HG02885 (cell line): ENCODE data around the gene CACNA1I.

ENCODE experiments used
- ATAC-seq: cut with Tn5 transposase; IDR thresholded peaks from one replicate; pipeline ENCODE4 v1.9.1; 2021; ENCODE audit warnings: mild to moderate bottlenecking; ENCODE audit not compliant: unreplicated experiment, poor library complexity

The CACNA1I gene

DNA sequence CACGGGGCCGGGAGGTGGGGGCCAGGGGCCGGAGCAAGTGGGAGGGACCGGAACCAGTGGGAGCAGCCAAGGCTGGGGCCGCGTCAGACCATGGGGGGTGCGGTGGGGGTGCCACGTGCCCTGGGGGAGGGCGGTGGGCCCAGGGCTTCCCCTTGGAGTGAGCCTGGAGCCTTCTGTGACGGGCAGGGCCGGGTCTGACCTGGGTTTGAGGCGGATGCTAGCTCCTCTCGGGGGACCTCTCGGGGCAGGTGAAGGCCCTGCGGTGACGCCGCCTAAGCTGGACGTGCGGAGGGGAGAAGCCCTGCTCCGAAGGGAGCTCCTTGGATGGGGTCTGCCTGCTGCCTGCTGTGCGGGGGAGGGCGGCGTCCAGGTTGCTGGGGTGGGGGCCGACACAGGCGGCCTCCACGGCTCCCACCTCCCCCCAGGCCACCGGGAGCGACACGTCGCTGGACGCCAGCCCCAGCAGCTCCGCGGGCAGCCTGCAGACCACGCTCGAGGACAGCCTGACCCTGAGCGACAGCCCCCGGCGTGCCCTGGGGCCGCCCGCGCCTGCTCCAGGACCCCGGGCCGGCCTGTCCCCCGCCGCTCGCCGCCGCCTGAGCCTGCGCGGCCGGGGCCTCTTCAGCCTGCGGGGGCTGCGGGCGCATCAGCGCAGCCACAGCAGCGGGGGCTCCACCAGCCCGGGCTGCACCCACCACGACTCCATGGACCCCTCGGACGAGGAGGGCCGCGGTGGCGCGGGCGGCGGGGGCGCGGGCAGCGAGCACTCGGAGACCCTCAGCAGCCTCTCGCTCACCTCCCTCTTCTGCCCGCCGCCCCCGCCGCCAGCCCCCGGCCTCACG, 115.0 kb downstream of the CACNA1I start:
- ATAC-seq: no peak

DNA sequence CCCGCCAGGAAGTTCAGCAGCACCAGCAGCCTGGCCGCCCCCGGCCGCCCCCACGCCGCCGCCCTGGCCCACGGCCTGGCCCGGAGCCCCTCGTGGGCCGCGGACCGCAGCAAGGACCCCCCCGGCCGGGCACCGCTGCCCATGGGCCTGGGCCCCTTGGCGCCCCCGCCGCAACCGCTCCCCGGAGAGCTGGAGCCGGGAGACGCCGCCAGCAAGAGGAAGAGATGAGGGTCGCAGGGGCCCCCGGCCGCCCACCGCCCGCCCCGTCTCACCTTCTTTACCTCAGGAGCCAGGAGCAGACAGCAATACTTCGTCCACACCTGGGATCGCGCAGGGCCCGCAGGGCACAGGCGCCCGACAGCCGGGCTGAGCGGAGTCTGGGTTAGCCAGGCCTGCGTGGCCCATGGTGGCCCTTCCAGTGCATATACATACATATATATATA, 115.6 kb downstream of the CACNA1I start:
- no peak for ATAC-seq

DNA sequence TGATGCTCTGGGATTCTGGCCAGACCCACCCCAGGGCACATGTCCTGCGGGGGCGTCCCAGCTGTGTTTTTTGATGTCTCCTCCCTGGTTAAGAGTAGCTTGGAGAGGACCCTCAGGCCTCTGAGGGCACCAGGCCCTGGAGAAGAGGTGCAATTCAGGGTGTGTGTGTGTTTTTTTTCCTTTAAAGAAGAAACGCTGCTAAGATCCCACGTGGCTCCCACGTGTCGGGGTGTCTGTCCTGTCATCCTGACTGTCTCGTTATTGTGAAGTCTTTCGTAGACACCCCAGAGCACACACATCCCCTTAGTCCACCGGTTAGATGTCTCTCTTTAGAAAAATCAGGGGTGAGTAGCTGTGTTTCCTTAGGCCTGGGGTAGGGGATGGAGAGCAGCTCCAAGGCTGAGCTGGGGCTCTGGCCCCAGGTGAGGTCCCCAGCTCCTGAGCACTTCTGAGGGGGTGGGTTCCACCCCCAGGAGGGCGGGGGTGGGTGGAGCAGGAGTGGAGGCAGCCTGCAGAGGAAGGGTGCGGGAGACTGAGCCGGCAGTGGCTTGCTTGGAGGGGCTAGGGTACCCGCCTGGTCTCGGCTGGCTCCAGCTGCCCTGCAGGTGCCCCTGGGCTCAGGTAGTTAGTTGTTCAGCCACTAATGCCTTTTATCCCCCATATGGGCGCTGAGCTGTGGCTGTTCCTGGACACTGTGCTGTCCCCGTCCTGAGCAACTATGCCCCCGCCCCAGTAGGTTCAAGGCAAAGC, 116.4 kb downstream of the CACNA1I start:
- no peak for ATAC-seq

DNA sequence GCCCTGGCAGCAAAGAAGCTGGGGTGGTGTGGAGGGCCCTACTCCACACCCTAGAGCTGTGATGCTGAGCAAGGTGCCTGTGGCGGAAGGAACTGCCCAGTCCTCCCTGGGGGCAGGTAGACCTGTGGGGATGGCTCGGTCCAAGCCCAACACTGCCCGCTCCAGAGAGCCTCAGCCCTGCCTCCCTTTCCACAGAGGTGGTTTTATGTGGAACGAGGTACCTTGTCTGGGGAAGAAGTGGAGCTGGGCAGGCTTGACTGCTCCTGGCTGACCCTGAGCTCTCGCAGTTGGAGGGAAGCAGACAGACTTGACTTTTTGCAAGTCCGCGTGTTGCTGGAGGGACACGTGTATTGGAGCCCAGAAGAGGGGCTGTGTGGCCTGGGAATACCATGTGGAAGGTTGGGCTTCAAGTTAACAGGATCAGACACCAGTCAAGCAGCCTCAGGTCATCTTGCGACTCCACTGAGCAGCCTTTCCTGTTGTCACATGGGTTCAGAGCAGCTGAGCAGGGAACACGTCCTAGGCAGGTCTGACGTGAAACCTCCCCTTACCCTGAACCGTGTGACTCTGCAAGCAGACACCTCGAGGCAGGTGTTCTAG, 117.7 kb downstream of the CACNA1I start:
- no peak for ATAC-seq

DNA sequence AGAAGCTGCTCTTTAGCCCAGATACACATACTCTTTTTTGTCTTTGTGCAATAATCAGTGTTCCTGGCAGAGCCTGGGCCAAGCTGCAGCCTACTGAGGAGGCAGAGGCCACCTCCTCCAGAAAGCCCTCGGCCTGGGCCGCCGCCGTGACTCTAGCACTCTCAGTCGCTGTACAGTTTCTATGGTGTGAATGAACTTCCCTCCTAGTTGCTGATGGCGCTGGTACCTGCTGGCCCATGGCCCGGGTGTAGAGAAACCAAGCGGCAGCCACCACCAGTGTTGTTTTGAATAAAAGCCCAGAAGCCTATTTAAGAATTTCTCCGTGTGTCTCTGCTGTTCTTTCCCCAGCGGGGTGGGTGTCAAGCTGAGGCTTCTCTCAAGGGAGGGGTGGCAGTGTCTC, 118.9 kb downstream of the CACNA1I start:
- no peak for ATAC-seq

DNA sequence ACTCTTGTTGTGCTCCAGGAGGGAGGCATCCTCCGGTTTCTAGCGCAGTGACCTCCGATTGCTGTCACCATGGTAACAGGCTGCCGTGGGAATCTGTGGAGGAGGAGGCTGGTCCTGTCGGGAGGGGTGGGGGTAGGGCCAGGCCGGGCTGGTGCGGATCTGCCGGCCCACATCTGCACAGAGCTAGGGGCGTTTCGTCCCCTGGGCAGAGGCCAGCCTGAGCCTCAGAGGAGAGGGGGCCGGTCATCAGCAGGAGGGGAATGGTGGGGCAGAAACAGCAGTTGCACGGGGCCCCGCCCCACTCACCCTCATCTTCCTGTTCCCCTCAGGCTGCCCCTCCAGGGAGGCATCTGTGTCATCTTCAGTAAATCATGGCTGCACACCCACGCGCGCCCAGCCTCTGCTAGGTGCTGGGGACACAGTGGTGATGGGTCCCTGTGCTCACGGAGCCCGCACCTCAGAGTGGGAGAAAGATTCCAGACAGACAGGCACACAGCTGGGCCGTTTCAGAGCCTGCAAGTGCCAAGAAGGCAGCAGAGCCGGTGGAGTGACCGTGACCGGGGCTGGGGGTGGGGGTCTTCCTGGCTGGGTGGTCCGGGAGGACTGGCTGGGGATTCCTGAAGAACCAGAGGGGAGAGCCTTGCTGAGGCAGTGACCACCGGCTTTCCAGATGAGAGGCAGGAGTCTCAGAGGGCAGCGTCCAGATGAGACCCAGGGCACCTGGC, 120.5 kb downstream of the CACNA1I start:
- ATAC-seq: no peak

DNA sequence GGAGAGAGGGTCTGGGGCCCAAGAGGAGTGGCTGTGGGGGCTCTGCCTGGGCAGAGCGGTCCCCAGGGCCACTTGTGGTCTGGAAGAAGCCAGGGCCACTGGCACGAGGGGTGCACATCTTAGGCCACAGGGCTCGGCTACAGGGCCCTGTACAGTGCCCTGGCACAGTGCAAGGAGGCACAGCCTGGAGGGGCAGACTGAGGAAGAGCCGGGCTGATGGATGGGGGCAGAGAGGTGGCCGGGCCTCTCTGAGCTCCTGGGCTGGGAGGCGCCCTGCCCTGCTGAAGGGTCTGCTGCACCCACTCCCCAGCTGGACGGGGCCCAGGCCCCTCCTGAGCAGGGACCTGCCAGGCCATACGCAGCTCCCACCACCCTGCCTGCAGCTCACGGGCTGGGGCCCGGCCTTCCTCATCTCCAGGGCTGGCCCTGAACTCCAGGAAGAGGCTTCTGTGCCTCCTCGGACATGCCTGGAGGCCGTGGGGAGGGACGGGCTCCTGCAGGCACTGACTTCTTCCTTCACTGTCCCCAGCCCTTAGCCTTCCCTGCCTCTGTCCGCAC, 123.5 kb downstream of the CACNA1I start:
- no peak for ATAC-seq

DNA sequence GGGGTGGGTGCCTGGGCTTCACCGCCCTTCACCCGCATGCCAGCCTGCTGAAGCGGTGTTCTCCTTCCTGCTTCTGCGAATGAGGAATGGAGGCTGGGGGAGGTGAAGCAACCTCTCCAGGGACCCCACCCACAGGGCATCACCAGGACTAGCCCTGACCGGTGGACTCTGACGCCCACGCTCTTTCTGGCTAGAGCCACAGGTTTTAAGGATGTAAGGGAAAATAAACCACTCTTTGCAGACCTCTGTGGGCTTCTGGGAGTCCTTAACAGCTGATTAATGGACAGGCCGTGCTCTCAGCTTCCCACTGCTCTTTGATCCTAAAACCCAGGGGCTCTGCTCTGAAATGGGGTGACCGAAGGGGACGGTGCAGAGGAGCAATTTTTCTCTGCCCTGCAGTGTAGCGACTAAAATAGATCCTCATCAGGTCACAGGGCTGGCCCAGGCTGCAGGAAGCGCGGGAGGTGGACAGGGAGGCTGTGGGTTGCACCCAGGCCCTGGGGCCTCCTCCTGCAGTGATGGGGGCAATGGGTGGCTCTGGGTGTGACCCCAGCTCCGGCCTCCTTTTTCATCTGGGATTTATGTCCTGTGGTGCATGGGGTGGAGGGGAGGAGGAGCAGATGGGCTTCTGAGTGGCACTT, 127.4 kb downstream of the CACNA1I start:
- ATAC-seq: no peak

DNA sequence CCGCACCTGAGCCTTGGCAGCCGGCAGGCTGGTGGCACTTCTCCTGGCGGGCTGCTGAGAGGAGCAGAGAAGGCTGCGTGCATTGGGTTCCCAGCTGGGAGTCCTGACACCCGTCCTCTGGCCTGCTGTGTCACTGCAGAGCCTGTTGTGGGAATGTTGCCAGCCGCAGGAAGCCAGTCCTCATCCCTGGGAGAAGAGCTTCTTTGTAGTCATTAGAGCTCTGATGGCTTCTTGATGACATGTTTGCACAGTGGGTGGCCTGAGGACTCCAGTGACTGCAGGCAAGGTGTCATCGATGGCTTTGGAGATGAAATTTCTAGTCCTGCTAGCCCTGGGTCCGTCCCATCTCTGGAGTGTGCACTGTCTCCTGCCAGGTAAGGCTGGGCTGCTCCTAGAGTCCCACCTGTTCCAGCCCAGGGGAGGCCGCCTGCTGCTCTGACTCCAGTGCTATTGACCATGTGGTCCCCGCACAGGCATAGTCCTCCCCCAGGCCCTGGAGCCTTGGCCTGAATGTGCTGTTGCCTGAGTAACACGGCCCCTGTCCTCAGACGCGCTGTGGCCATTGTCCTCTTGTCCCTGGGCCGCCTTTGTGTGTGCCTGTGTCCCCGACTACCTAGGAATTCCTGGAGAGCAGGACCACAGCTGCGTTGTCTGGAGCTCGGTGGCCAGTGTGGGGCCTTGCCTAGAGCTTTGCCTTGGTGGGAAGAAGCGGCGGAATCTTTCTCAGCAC, 129.2 kb downstream of the CACNA1I start:
- no peak for ATAC-seq

DNA sequence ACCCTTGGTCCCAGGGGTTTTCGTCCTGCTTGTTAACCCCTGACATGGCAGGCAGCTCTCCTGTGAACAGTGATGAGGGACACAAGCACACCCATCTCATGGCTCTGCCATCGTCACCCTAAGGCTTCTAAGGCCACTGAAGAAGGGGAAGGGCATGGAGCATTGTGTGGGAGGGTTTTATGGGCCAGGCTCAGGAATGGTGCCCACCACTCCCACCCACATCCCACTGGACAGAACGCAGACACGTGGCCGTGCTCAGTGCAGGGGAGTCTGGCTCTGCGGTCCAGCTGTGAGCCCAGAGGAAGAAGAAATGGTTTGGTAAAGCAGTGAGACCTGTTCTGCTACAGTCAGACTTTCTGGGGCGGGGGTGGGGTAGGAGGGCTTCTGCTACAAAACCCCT, 130.0 kb downstream of the CACNA1I start:
- no peak for ATAC-seq

DNA sequence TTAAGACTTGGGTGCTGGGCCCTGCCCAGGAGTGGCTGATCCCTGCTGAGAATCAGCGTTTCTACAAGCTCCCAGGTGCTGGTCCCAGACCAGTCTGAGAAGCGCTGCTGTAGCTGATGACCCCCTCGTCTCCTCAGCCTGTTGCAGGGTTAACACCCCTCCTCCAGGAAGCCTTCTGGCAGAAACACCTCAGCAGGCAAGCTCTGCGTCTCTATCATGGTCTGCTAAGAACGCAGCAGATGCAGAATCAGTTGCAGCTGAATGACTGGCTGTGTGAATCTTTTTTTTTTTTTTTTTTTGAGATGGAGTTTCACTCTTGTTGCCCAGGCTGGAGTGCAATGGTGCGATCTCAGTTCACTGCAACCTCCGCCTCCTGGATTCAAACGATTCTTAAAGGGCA, 132.5 kb downstream of the CACNA1I start:
- no peak for ATAC-seq

DNA sequence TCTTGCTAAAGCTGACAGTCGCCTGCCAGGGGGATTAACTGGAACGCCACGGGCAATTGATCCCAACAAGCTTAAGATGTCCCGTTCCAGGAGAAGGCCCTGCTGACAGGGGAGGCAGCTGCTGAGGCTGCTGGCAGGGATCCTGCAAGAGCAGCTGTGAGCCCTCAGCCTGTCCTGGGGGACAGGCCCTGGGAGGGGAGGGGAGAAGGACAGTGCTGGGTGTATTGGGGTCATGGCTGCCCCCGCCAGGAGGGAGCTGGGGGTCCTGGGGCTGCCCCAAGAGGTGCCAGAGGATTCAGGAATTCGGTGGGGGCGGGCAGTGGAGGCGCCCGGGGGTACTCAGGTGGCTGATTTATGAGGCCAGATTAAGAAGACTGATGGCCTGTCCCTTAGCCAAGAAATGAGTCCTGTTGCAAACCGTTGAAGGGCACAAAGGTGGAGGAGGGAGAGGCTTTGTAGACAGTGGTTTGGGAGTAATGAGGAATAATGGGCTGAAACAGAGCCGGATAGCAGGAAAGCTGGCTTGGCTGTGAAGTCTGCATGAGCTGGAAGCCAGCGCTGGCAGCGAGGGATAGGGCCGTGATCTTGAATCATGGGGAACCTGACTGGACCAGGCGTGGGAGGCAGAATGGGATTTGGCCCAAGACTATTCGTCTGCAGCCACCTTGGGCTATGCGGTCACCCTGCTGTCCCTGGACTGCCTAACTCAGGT, 133.5 kb downstream of the CACNA1I start:
- ATAC-seq: no peak

DNA sequence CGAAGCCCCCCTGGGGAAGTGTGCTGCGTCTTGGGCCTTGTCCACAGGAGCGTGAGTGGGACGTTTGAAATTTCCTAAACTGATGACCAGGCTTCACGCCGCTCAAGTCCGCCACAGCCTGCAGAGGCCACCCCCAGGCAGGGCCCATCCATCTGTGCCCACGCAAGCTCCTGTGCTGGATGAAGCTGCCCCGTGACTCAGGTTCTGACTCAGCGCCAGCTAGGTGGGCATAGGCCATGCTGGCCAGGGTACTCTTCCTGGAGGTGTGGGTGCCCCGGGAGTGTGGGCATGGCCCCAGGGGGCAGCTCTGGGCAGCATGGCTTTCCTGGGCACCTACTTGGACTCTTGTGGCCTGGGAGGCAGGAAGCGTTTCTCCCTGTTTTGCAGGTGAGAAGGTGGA, 134.8 kb downstream of the CACNA1I start:
- no peak for ATAC-seq

DNA sequence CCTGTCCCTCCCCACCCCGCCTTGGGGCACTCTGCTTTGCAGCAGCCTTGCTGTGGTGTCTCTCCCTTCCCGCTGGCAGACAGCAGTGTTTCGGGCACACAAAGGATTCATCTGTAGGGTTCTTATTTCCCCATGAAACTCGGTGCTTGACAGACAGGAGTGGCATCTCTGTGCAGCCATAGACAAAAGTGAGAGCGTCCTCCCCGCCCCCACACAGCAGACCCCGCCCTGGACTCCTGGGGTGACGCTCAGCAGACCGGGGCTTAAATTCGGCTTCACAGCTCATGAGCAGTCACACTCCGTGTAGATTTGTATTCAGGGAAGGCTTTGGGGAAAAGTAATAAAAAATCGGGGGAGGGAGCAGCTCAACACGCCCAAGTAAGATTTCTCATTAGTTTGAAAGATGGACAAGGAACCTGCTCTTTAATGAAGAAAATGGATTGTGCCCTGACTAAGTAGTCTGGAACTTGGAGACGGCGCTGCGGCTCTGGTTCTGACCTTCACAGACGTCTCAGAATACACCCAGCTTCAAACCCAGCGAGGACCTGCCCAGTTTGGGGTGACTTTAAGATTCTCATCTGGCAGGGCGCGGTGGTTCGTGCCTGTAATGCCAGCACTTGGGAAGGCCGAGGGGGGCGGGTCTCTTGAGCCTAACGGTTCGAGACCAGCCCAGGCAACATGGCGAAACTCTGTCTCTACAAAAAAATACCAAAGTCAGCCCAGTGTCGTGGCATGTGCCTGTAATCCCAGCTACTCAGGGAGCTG, 136.0 kb downstream of the CACNA1I start:
- no peak for ATAC-seq

DNA sequence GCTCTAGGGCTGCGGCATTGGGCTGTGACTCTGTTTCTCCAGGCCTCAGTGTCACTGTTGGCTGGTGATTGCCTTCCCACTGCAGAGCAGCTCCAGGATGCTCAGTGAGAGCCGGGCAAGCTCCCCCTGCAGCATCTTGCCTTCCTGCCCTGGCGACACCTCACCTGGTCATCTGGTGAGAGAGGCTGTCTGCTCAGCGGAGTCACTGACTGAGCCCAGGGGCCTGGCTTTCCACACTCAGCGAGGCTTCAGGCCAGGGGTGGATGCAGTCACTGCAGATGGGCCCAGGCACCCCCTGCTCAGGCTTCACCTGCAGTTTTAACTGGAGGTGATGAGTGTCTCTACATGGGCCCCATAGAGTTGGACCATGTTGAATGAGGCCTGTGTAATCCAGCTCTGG, 136.8 kb downstream of the CACNA1I start:
- ATAC-seq: no peak

DNA sequence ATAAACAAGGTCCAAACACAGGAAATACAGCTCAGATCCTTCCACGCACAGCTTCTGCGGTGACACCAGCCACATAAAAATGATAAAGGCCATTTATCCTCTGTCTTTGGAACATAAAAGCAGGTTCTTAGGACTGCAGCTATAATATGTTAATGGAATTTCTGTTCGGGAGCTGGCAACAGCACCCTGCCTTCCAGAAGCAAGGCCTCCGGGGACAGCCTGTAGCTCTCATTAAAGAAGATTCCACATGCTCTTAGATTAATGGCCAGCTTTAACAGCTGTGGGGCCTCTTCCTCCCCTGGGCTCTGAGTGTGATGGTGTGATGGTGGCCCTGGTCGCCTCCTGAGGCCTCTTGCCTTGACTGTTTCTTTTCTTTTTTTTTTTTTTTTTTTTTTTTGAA, 137.3 kb downstream of the CACNA1I start:
- no peak for ATAC-seq

DNA sequence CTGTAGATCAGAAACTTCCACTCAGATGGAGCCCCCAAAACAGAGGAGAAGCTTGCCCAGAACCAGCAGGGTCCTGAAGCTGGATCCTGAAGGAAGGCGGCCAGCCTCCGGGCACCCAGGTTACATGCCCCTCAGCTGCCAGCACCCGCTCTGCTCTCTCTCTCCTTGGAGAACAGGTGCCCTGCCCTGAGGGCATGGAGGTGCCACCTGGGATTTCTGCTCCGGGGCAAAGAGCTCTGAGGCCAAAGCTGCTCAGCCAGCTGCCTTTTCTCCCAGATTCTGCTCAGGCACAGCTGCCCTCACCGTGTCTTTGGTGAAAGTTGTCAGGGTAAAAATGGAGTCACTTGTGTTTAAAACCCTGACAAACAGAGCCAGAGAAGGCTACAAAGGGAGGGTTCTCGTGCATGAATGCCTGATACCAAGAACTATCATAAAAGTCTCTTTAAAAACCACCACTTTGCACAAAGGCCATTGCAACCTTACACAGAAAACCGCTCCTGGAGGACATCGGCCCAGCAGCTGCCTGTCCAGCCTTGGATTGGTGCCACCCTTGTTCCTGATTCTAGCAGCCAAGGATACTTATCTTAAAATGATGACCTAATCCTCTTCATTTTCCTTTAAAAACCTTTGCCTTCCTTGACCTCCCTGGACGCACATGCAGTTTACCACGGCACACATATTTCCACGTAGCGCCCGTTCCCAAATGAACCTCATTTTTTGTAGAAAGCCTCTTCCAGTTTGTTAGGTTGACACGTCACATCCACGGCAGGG, 140.0 kb downstream of the CACNA1I start:
- ATAC-seq: no peak
